WTC11 (cell line): Measurements from ENCODE around the gene ATG101. TPM values are rescaled to one million over a fixed set of nuclear protein-coding genes. Genes with fewer than 3 reads are reported as not detected.

Experiments
- ATAC-seq: fragments of 200-7000 bp; cut with Tn5 transposase; 2 replicates; pipeline ENCODE4 v1.10.0; 2021; ENCODE audit warnings: mild to moderate bottlenecking, moderate library complexity
- CTCF ChIA-PET: fragments of 300-600 bp; sonication (Branson Sonifier 250); formaldehyde crosslinking; loops from one replicate; lab custom pipeline; 2021; ENCODE audit warnings: antibody characterized with exemption; lab: Charles Lee
- POLR2A ChIA-PET: fragments of 350-600 bp; sonication (Branson Sonifier 250); formaldehyde crosslinking; loops from one replicate; lab custom pipeline; 2021; ENCODE audit warnings: antibody characterized with exemption; lab: Charles Lee
- DNase-seq: peaks from one replicate; pipeline ENCODE4 v3.0.0; 2021; ENCODE audit warnings: low spot score
- H3K27ac Mint-ChIP-seq: 2 replicates; pipeline ENCODE4 v1.8.0; 2021; ENCODE audit warnings: mixed read lengths
- H3K27me3 Mint-ChIP-seq: 2 replicates; pipeline ENCODE4 v1.8.0; 2021; ENCODE audit warnings: low read depth, mild to moderate bottlenecking, moderate library complexity, mixed read lengths
- H3K36me3 Mint-ChIP-seq: 2 replicates; pipeline ENCODE4 v1.8.0; 2021; ENCODE audit warnings: mixed read lengths
- H3K4me1 Mint-ChIP-seq: 2 replicates; pipeline ENCODE4 v1.8.0; 2022; ENCODE audit warnings: mixed read lengths
- H3K4me3 Mint-ChIP-seq: 2 replicates; pipeline ENCODE4 v1.8.0; 2021; ENCODE audit warnings: mild to moderate bottlenecking, moderate library complexity, mixed read lengths
- H3K9me3 Mint-ChIP-seq: 2 replicates; pipeline ENCODE4 v1.8.0; 2021; ENCODE audit warnings: mixed read lengths
- E2F4 ChIP-seq: sonication (generic); formaldehyde crosslinking; IDR thresholded peaks from 2 replicates; pipeline ENCODE4 v1.8.1; 2022; ENCODE audit warnings: low read depth, mild to moderate bottlenecking, moderate library complexity, missing genetic modification reagents, borderline replicate concordance
- EMX1 ChIP-seq: fragments of 250-450 bp; sonication (Bioruptor Pico); IDR thresholded peaks from 2 replicates; pipeline ENCODE4 v1.8.0; 2021; ENCODE audit warnings: mild to moderate bottlenecking
- JUN ChIP-seq: sonication (generic); formaldehyde crosslinking; IDR thresholded peaks from 2 replicates; pipeline ENCODE4 v1.8.0; 2023; ENCODE audit warnings: mild to moderate bottlenecking, missing genetic modification reagents
- NFYB ChIP-seq: sonication (generic); formaldehyde crosslinking; conservative IDR thresholded peaks from 2 replicates; pipeline ENCODE4 v1.8.0; 2022; ENCODE audit warnings: low read depth, missing genetic modification reagents
- ZNF263 ChIP-seq: sonication (generic); formaldehyde crosslinking; IDR thresholded peaks from 2 replicates; pipeline ENCODE4 v1.8.1; 2022; ENCODE audit warnings: low read depth, mild to moderate bottlenecking, moderate library complexity, missing genetic modification reagents
- ZNF396 ChIP-seq: fragments of 250-450 bp; sonication (Bioruptor Pico); IDR thresholded peaks from 2 replicates; pipeline ENCODE4 v1.8.0; 2021; ENCODE audit warnings: mild to moderate bottlenecking, moderate library complexity, borderline replicate concordance
- ZNF532 ChIP-seq: fragments of 250-450 bp; sonication (Bioruptor Pico); IDR thresholded peaks from 2 replicates; pipeline ENCODE4 v1.9.0; 2021; ENCODE audit warnings: mild to moderate bottlenecking, borderline replicate concordance
- ZNF671 ChIP-seq: fragments of 250-450 bp; sonication (Bioruptor Pico); IDR thresholded peaks from 2 replicates; pipeline ENCODE4 v1.8.0; 2021; ENCODE audit warnings: mild to moderate bottlenecking
- total RNA-seq: library from RNA; stranded (reverse); gene quantifications from 3 replicates; pipeline ENCODE4 v1.2.3, GENCODE V29; 2021
- TF ChIP-seq, protein P1 (sequence below): sonication (generic); formaldehyde crosslinking; IDR thresholded peaks from 2 replicates; pipeline ENCODE4 v1.8.1; 2022; ENCODE audit warnings: mild to moderate bottlenecking, moderate library complexity, missing genetic modification reagents
- TF ChIP-seq, protein P2 (sequence below): sonication (generic); formaldehyde crosslinking; IDR thresholded peaks from 2 replicates; pipeline ENCODE4 v1.8.1; 2023; ENCODE audit warnings: mild to moderate bottlenecking, missing genetic modification reagents, borderline replicate concordance
- TF ChIP-seq, protein P3 (sequence below): sonication (generic); formaldehyde crosslinking; IDR thresholded peaks from 2 replicates; pipeline ENCODE4 v1.8.1; 2022; ENCODE audit warnings: mild to moderate bottlenecking, missing genetic modification reagents, moderate library complexity, borderline replicate concordance
- TF ChIP-seq, protein P4 (sequence below): fragments of 250-450 bp; sonication (Bioruptor Pico); IDR thresholded peaks from 2 replicates; pipeline ENCODE4 v2.1.2; 2022; ENCODE audit warnings: mild to moderate bottlenecking, moderate library complexity
- TF ChIP-seq, protein P5 (sequence below): sonication (generic); formaldehyde crosslinking; IDR thresholded peaks from 2 replicates; pipeline ENCODE4 v1.8.1; 2023; ENCODE audit warnings: mild to moderate bottlenecking, missing genetic modification reagents, moderate library complexity

ATG101 gene
- total RNA-seq, 1 experiment from 2014 or later: 52.1 TPM

- ChIA-PET POLR2A (no interaction called here), CTCF (interaction anchor here (0.6 to 2.3 kb wide), 6 partner anchors 28 to 939 kb away, joined by 3 to 16 read pairs (median 4); no protein-coding TSS in a partner anchor)
- Mint-ChIP-seq H3K9me3 (no peaks in the 10 kb centered on the region), H3K36me3 (0 out of 2 replicates have a peak, but pooled peaks cover 3% of the 10 kb centered on the region), H3K4me1 (peaks cover 25% of the 10 kb centered on the region), H3K27ac (no peak overlapping the region), H3K27me3 (peaks cover 30% of the 10 kb centered on the region), H3K4me3 (no peak overlapping the region)
- TF ChIP-seq NFYB (CRISPR knock-in tag) (no peak), E2F4 (CRISPR knock-in tag) (no peak), ZNF671 (CRISPR knock-in tag) (no peak), ZNF263 (CRISPR knock-in tag) (no peak), ZNF396 (CRISPR knock-in tag) (no peak)
- TF ChIP-seq, protein P1, sequence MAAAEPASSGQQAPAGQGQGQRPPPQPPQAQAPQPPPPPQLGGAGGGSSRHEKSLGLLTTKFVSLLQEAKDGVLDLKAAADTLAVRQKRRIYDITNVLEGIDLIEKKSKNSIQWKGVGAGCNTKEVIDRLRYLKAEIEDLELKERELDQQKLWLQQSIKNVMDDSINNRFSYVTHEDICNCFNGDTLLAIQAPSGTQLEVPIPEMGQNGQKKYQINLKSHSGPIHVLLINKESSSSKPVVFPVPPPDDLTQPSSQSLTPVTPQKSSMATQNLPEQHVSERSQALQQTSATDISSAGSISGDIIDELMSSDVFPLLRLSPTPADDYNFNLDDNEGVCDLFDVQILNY: no peak
- TF ChIP-seq, protein P2, sequence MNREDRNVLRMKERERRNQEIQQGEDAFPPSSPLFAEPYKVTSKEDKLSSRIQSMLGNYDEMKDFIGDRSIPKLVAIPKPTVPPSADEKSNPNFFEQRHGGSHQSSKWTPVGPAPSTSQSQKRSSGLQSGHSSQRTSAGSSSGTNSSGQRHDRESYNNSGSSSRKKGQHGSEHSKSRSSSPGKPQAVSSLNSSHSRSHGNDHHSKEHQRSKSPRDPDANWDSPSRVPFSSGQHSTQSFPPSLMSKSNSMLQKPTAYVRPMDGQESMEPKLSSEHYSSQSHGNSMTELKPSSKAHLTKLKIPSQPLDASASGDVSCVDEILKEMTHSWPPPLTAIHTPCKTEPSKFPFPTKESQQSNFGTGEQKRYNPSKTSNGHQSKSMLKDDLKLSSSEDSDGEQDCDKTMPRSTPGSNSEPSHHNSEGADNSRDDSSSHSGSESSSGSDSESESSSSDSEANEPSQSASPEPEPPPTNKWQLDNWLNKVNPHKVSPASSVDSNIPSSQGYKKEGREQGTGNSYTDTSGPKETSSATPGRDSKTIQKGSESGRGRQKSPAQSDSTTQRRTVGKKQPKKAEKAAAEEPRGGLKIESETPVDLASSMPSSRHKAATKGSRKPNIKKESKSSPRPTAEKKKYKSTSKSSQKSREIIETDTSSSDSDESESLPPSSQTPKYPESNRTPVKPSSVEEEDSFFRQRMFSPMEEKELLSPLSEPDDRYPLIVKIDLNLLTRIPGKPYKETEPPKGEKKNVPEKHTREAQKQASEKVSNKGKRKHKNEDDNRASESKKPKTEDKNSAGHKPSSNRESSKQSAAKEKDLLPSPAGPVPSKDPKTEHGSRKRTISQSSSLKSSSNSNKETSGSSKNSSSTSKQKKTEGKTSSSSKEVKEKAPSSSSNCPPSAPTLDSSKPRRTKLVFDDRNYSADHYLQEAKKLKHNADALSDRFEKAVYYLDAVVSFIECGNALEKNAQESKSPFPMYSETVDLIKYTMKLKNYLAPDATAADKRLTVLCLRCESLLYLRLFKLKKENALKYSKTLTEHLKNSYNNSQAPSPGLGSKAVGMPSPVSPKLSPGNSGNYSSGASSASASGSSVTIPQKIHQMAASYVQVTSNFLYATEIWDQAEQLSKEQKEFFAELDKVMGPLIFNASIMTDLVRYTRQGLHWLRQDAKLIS (CRISPR knock-in tag): no peak
- TF ChIP-seq, protein P3, sequence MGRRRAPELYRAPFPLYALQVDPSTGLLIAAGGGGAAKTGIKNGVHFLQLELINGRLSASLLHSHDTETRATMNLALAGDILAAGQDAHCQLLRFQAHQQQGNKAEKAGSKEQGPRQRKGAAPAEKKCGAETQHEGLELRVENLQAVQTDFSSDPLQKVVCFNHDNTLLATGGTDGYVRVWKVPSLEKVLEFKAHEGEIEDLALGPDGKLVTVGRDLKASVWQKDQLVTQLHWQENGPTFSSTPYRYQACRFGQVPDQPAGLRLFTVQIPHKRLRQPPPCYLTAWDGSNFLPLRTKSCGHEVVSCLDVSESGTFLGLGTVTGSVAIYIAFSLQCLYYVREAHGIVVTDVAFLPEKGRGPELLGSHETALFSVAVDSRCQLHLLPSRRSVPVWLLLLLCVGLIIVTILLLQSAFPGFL (CRISPR knock-in tag): no peak
- TF ChIP-seq, protein P4, sequence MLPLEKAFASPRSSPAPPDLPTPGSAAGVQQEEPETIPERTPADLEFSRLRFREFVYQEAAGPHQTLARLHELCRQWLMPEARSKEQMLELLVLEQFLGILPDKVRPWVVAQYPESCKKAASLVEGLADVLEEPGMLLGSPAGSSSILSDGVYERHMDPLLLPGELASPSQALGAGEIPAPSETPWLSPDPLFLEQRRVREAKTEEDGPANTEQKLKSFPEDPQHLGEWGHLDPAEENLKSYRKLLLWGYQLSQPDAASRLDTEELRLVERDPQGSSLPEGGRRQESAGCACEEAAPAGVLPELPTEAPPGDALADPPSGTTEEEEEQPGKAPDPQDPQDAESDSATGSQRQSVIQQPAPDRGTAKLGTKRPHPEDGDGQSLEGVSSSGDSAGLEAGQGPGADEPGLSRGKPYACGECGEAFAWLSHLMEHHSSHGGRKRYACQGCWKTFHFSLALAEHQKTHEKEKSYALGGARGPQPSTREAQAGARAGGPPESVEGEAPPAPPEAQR (CRISPR knock-in tag): no peak
- TF ChIP-seq, protein P5, sequence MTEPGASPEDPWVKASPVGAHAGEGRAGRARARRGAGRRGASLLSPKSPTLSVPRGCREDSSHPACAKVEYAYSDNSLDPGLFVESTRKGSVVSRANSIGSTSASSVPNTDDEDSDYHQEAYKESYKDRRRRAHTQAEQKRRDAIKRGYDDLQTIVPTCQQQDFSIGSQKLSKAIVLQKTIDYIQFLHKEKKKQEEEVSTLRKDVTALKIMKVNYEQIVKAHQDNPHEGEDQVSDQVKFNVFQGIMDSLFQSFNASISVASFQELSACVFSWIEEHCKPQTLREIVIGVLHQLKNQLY (CRISPR knock-in tag): no peak
- DNase-seq: no peak
- no peak for ATAC-seq
Observed at GRCh38 chr12:52054231-52054832, 15.4 kb upstream of the ATG101 start.

GRCh38 chr12:52054833-52055730 lies 14.7 kb upstream of the ATG101 start:
- Mint-ChIP-seq H3K27ac (no peak overlapping the region), H3K4me3 (no peak overlapping the region), H3K36me3 (0 out of 2 replicates have a peak, but pooled peaks cover 3% of the 10 kb centered on the region), H3K4me1 (peaks cover 18% of the 10 kb centered on the region), H3K9me3 (no peaks in the 10 kb centered on the region), H3K27me3 (peaks cover 23% of the 10 kb centered on the region)
- CTCF ChIA-PET: interaction anchor here (0.6 to 2.3 kb wide), 7 partner anchors 14 to 940 kb away, joined by 3 to 16 read pairs (median 3); no protein-coding TSS in a partner anchor
- DNase-seq (no peak), ATAC-seq (no peak)
- POLR2A ChIA-PET: no interaction called here
- TF ChIP-seq ZNF532 (CRISPR knock-in tag) (no peak), JUN (CRISPR knock-in tag) (no peak), EMX1 (CRISPR knock-in tag) (no peak)
